Caki2 (cell line): ENCODE data around the gene PCBP3. TPM values are rescaled to one million over a fixed set of nuclear protein-coding genes. Genes with fewer than 3 reads are reported as not detected.

Source experiments
- DNase-seq: peaks from one replicate; pipeline ENCODE4 v3.0.0-alpha.2; 2015; ENCODE audit warnings: low read depth
- in situ Hi-C: cut with HindIII; loops from 2 replicates; pipeline ENCODE4 v1.10.0; 2016; ENCODE audit warnings: low sequenced_read_pairs, low pct_unique_long_range_greater_than_20kb, mixed read lengths
- total RNA-seq: library from RNA; depleted of rRNA; stranded (reverse); fragments of >200 nt; shearing (Covaris generic); gene quantifications from 2 replicates; pipeline ENCODE4 v1.2.3, GENCODE V29; 2014; ENCODE audit warnings: low replicate concordance; rRNA removed

The PCBP3 gene
- total RNA-seq, 1 experiment from 2014 or later, result not detected

DNA sequence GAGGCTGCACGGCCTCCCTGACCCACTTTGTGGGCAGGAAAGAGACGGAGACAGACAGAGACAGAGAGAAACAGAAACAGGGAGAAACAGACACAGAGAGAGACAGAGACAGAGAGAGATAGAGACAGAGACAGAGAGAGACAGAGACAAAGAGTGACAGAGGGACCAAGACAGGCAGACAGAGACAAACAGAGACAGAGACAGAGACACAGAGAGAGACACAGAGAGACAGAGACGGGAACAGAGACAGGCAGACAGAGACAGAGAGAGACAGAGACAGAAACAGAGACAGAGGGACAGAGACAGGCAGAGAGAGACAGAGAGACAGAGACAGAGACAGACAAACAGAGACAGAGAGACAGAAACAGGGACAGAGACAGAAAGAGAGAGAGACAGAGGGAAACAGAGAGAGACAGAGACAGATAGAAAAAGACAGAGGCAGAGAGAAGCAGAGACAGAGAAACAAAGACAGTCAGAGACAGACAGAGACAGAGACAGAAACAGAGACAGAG lies 341.1 kb downstream of the PCBP3 start:
- in situ Hi-C loops, result no loop called here
- DNase-seq, result no peak

- in situ Hi-C loops, result no loop called here
- no peak for DNase-seq
Measured at GRCh38 chr21:45985471-45986315, 342.2 kb downstream of the PCBP3 start.

DNA sequence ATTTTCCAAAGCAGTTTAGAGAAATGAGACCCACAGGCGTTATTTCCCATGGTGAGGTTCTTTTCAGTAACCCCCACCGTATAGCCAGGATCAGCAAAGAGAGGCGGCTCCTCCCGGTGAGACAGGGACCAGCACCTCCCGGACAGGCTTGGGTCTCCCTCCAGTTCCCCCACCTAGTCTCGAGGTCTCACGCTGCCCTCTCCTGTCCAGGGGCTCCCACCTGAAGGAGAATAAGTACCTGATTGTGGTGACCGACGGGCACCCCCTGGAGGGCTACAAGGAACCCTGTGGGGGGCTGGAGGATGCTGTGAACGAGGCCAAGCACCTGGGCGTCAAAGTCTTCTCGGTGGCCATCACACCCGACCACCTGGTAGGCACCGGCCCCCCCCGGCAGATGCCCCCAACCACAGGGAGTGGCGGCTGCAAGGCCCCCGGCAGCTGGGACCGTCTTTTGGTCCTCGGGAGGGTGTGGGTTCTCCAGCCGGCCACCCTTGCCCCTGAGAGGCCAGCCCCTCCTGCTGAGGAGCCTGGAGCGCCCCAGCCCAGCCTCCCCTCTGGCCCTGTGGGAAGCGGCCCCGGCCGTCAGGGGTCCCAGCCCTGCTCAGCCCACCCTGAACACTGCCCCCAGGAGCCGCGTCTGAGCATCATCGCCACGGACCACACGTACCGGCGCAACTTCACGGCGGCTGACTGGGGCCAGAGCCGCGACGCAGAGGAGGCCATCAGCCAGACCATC lies 343.0 kb downstream of the PCBP3 start:
- DNase-seq, result no peak
- in situ Hi-C loops, result no loop called here

DNA sequence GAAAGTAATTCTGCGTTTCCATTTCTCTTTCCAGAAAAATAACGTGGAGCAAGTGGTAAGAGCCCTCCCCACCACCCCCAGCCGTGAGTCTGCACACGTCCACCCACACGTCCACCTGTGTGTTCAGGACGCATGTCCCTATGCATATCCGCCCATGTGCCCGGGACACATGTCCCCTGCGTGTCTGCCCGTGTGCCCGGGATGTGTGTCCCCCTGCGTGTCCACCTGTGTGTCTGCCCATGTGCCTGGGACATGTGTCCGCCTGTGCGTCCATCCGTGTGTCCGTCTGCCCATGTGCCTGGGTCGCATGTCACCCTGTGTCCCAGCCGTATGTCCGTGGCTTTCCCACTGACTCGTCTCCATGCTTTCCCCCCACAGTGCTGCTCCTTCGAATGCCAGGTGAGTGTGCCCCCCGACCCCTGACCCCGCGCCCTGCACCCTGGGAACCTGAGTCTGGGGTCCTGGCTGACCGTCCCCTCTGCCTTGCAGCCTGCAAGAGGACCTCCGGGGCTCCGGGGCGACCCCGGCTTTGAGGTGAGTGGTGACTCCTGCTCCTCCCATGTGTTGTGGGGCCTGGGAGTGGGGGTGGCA lies 343.7 kb downstream of the PCBP3 start:
- DNase-seq, result no peak
- in situ Hi-C loops, result no loop called here

DNA sequence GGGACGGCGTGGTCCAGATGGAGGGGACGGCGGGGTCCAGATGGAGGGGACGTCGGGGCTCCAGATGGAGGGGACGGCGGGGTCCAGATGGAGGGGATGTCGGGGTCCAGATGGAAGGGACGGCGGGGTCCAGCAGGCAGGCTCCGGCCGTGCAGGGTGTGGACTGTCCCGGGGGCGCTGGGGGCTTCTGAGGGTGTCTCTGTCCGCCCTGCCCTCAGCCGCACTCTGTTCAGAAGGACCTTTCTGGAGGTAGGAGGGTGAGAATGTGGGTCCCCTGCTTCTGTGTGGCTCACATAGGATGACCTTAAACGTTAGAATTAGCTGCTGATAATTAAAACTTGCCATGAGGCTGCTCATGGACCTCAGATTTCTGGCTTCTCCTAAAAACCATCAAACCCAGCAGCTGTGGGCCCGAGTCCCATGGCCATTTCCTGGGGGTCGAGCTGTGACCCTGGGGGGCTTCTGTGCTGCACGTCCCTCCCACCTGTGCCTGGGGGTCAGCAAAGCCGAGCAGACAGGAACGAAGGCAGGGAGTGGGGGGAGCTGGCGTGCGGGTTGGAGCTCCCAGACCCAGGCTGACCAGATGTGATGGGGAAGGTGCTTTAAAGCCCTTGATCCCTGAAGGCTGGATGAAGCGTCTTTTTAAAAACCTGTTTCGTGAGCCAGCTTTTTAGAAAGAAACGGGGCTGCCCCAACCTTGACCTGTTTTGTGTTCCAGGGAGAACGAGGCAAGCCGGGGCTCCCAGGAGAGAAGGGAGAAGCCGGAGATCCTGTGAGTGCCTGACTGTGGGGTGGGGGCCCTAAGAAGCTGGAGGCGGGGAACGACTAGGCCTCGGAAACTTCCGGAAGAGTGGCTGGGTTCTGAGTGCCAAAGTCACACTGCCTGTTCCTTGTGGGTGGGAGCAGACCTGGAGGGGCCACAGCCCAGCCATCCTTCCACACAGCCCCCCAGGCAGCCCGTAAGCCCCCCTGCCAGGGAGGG lies 345.1 kb downstream of the PCBP3 start:
- in situ Hi-C loops, result no loop called here

GRCh38 chr21:45989355-45990048 lies 346.0 kb downstream of the PCBP3 start:
- in situ Hi-C loops, result no loop called here
- DNase-seq, result no peak

More for the DNA sequence above, 345.1 kb downstream of the PCBP3 start:
- no peak for DNase-seq

DNA sequence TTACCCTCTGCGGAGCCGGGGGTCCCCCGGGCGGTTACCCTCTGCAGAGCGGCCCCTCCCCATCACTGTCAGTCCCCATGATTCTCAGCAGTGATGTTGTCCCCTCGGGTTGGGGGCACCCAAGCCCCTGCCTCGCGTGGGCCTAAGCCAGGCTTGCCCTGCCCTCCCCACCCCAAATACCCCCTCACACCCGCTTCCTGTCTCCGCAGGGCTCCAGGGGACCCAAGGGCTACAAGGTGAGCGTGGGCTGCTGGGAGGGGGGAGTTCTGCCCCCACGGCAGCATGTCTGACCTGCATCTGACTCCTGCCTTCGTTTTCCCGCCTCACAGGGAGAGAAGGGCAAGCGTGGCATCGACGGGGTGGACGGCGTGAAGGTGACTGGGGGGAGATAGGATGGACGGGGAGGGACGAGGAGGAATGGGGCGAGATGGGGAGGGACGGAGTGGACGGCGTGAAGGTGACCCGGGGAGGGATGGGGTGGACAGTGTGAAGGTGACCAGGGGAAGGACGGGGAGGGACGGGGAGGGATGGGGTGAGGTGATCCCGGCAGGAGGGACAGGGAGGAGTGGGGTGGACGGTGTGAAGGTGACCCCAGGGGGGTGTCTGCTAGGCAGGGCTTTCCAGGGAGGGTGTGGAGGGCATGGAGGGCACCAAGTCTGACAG lies 346.7 kb downstream of the PCBP3 start:
- in situ Hi-C loops, result no loop called here
- DNase-seq, result no peak

- in situ Hi-C loops, result no loop called here
- no peak for DNase-seq
Measured at GRCh38 chr21:45990741-45991605, 347.4 kb downstream of the PCBP3 start.

DNA sequence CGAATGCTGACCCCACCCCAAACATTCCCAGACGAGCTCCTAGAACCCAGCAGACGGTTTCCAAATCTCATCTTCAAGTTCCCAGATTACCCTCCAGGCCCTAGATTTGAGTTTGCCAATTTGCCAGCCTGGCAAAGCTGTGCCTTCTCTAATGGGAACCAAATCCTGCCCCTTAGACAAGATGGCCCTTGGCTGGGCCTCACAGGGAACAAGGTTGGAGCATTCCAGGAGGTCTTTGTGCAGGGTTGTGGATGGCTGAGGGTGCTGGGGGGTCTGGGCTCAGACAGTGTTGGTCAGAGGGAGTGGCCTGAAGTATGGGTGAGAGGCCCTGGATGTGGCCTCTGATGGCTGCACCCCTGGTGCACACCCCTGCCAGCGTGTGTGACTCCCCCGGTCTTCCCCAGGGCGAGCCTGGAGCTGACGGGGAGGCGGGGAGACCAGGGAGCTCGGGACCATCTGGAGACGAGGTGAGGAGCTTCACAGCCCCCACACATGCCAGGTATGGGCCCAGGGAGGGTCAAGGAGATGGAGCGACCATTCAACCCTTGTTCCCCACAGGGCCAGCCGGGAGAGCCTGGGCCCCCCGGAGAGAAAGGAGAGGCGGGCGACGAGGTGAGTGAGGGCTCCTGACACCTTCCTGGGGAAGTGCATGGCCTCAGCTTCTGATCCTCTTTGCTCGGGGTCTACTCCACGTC lies 348.2 kb downstream of the PCBP3 start:
- DNase-seq, result no peak
- in situ Hi-C loops, result no loop called here

Other genes with a start within 250 kb of the PCBP3 start
- gene COL18A1, start 238.6 kb upstream of the PCBP3 start, total RNA-seq, result 809 and 838 TPM in 2 replicates
- gene SLC19A1, start 101.3 kb upstream of the PCBP3 start, total RNA-seq, result 25.5 and 36.0 TPM in 2 replicates